Natural killer cell (primary cell): ENCODE measurements around the gene ZNF277. TPM values are rescaled to one million over a fixed set of nuclear protein-coding genes. Genes with fewer than 3 reads are reported as not detected.

Experiments used
- ATAC-seq, 3 donors: fragments of 150-1000 bp in 2 of 3; fragments of 200-7000 bp in 1 of 3; cut with Tn5 transposase; 1 replicate in 1 of 3; 2 replicates in 2 of 3; pipeline ENCODE4 v1.10.0; 2021; ENCODE audit warnings: mild to moderate bottlenecking in 2 of 3, moderate library complexity in 2 of 3
- DNase-seq, 2 donors: peaks; one replicate each; pipeline versions ENCODE4 v3.0.0 to v3.0.0-alpha.2; 2013 to 2021; ENCODE audit warnings: mixed read lengths in 1 of 2
- H3K27ac ChIP-seq: one replicate; pipeline ENCODE4 v1.5.1; 2013; ENCODE audit warnings: mild to moderate bottlenecking, low read length
- H3K27me3 ChIP-seq: one replicate; pipeline ENCODE4 v1.6.1; 2013; ENCODE audit warnings: low read length; ENCODE audit not compliant: control insufficient read depth, insufficient read depth
- H3K36me3 ChIP-seq: one replicate; pipeline ENCODE4 v1.6.1; 2013; ENCODE audit warnings: low read length; ENCODE audit not compliant: control insufficient read depth, insufficient read depth
- H3K4me1 ChIP-seq: one replicate; pipeline ENCODE4 v1.6.1; 2013; ENCODE audit warnings: low read length; ENCODE audit not compliant: control insufficient read depth, insufficient read depth
- H3K4me3 ChIP-seq: one replicate; pipeline ENCODE4 v1.5.1; 2013; ENCODE audit warnings: low read length
- H3K9me3 ChIP-seq: one replicate; pipeline ENCODE4 v1.6.1; 2013; ENCODE audit warnings: low read length; ENCODE audit not compliant: control insufficient read depth, insufficient read depth
- H3K27ac Mint-ChIP-seq, 2 donors: one replicate each; pipeline ENCODE4 v1.8.0; 2022; ENCODE audit warnings: mild to moderate bottlenecking in 2 of 2, mixed read lengths in 2 of 2, moderate library complexity in 1 of 2
- H3K27me3 Mint-ChIP-seq, 2 donors: one replicate each; pipeline ENCODE4 v1.8.0; 2022; ENCODE audit warnings: low read depth in 2 of 2, mixed read lengths in 2 of 2
- H3K36me3 Mint-ChIP-seq: one replicate; pipeline ENCODE4 v1.8.0; 2022; ENCODE audit warnings: mixed read lengths
- H3K4me1 Mint-ChIP-seq, 2 donors: one replicate each; pipeline ENCODE4 v1.8.0; 2022; ENCODE audit warnings: mixed read lengths in 2 of 2
- H3K4me3 Mint-ChIP-seq: one replicate; pipeline ENCODE4 v1.8.0; 2022; ENCODE audit warnings: mild to moderate bottlenecking, moderate library complexity, mixed read lengths
- H3K9me3 Mint-ChIP-seq, 2 donors: one replicate each; pipeline ENCODE4 v1.8.0; 2022; ENCODE audit warnings: mixed read lengths in 2 of 2
- WGBS: methylation state at CpG from one replicate; pipeline ENCODE4 v1.1.7; 2013; ENCODE audit warnings: missing lambda C conversion rate; ENCODE audit not compliant: insufficient coverage; 5-methylcytosine and 5-hydroxymethylcytosine counted together
- intact Hi-C: fragments of 100-400 bp; cut with micrococcal nuclease; formaldehyde crosslinking; loops from one replicate; pipeline ENCODE4 v1.14.2; 2022
- total RNA-seq, 4 donors: library from RNA; stranded (reverse); fragments of 120-200 nt in 1 of 4; gene quantifications; one replicate each; pipeline versions ENCODE4 v1.2.3 to v1.2.4, GENCODE V29; 2013 to 2022
- TF ChIP-seq, protein P1 (sequence below): fragments of 200-600 bp; IDR thresholded peaks from one replicate; pipeline ENCODE4 v1.8.0; 2022; ENCODE audit warnings: antibody characterized with exemption

The ZNF277 gene
- total RNA-seq, 3 donors from 2014 or later (not counting 1 experiment from before 2014, with no cell fraction given), result 13.0 to 20.8 (median 16.7) TPM

DNA sequence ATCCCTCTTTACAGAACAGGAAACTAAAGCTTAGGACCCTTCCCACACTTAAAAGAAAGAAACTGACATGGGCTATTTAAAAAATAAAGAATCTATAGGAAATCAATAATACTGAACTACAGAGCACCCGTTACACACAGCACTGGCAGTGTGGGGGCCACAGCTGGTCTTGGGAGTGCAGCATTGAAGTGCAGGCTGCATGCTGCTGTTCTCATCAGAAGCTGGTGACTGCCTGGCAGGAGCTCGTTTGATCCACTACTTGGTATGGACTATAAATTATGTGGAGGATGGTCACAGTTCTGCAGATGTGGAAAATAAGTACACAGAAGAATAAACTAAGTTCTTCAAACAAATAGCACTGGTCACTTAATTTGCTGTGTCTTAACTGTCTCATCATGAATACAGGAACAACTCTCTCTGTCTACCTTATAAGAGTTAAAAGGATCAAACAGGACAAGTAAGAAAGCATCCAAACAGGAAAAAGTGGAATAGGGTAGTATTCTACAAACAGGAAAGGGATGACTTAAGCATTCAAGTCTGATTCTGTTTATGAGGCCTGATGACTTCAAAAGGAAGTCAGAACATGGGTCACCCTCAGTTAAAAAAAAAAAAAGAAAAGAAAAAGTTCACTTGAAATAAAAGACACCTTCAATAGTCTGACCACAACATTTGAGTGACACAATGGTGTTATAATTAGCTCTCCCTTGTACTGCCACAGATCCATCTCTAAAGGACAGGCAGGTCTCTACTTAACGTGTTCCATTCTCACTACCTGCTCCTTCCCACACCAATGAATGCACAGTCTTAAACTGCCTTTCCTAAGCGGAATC lies 21.3 kb upstream of the ZNF277 start:
- Histone ChIP-seq H3K4me3 (no peak overlapping the region), H3K36me3 (no peaks in the 10 kb centered on the region), H3K4me1 (no peaks in the 10 kb centered on the region), H3K27ac (no peak overlapping the region), H3K9me3 (no peaks in the 10 kb centered on the region), H3K27me3 (no peaks in the 10 kb centered on the region)
- Mint-ChIP-seq H3K27me3 (peaks cover 4 to 34% of the 10 kb centered on the region in 2 donors), H3K36me3 (no peaks in the 10 kb centered on the region), H3K4me3 (no peak overlapping the region), H3K4me1 (no peaks in the 10 kb centered on the region), H3K9me3 (no peaks in the 10 kb centered on the region), H3K27ac (no peak overlapping the region)
- DNase-seq, result no peak
- TF ChIP-seq, protein P1, sequence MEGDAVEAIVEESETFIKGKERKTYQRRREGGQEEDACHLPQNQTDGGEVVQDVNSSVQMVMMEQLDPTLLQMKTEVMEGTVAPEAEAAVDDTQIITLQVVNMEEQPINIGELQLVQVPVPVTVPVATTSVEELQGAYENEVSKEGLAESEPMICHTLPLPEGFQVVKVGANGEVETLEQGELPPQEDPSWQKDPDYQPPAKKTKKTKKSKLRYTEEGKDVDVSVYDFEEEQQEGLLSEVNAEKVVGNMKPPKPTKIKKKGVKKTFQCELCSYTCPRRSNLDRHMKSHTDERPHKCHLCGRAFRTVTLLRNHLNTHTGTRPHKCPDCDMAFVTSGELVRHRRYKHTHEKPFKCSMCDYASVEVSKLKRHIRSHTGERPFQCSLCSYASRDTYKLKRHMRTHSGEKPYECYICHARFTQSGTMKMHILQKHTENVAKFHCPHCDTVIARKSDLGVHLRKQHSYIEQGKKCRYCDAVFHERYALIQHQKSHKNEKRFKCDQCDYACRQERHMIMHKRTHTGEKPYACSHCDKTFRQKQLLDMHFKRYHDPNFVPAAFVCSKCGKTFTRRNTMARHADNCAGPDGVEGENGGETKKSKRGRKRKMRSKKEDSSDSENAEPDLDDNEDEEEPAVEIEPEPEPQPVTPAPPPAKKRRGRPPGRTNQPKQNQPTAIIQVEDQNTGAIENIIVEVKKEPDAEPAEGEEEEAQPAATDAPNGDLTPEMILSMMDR, result no peak
- intact Hi-C loops, result no loop called here
- WGBS, result 49% methylated on average over 4 of the region's 4 CpGs
- ATAC-seq, result no peak

GRCh38 chr7:112186300-112186699 lies 20.2 kb upstream of the ZNF277 start:
- 100% methylated on average over 1 of the region's 1 CpG for WGBS
- DNase-seq (no peak), ATAC-seq (no peak)
- intact Hi-C loops, result no loop called here
- Histone ChIP-seq H3K4me3 (no peak overlapping the region), H3K4me1 (no peaks in the 10 kb centered on the region), H3K27ac (no peak overlapping the region), H3K36me3 (no peaks in the 10 kb centered on the region), H3K9me3 (no peaks in the 10 kb centered on the region), H3K27me3 (no peaks in the 10 kb centered on the region)
- H3K9me3 Mint-ChIP-seq, result no peaks in the 10 kb centered on the region
- peaks cover 5 to 39% of the 10 kb centered on the region in 2 donors for H3K27me3 Mint-ChIP-seq
- H3K4me1 Mint-ChIP-seq, result no peaks in the 10 kb centered on the region
- H3K4me3 Mint-ChIP-seq, result no peak overlapping the region
- H3K27ac Mint-ChIP-seq, result no peak overlapping the region
- TF ChIP-seq, protein P1, result no peak
- H3K36me3 Mint-ChIP-seq, result no peaks in the 10 kb centered on the region

- H3K36me3 Mint-ChIP-seq, result no peaks in the 10 kb centered on the region
- WGBS, result 84% methylated on average over 3 of the region's 3 CpGs
- TF ChIP-seq, protein P1, result no peak
- Histone ChIP-seq H3K27ac (no peak overlapping the region), H3K36me3 (no peaks in the 10 kb centered on the region), H3K9me3 (no peaks in the 10 kb centered on the region), H3K4me1 (no peaks in the 10 kb centered on the region), H3K27me3 (no peaks in the 10 kb centered on the region), H3K4me3 (no peak overlapping the region)
- no peak for DNase-seq
- intact Hi-C loops, result no loop called here
- H3K4me1 Mint-ChIP-seq, result no peaks in the 10 kb centered on the region
- no peak overlapping the region for H3K27ac Mint-ChIP-seq
- peaks cover 8 to 49% of the 10 kb centered on the region in 2 donors for H3K27me3 Mint-ChIP-seq
- H3K9me3 Mint-ChIP-seq, result no peaks in the 10 kb centered on the region
- ATAC-seq, result no peak
- H3K4me3 Mint-ChIP-seq, result no peak overlapping the region
These were observed 18.2 kb upstream of the ZNF277 start for GRCh38 chr7:112188257-112188656.
